GM23338 (cell line): ENCODE data around the gene SULT2B1. TPM values are rescaled to one million over a fixed set of nuclear protein-coding genes. Genes with fewer than 3 reads are reported as not detected.

Source experiments
- ATAC-seq: fragments of 200-7000 bp; cut with Tn5 transposase; 3 replicates; pipeline ENCODE4 v1.9.1; 2020
- DNase-seq: peaks from one replicate; pipeline ENCODE4 v3.0.0-alpha.2; 2015; ENCODE audit warnings: low spot score
- H2AFZ ChIP-seq: fragments of 200-600 bp; sonication (generic); 2 replicates; pipeline ENCODE4 v1.8.0; 2016; ENCODE audit warnings: antibody characterized with exemption, mild to moderate bottlenecking, moderate library complexity
- H3F3A ChIP-seq: fragments of 200-600 bp; sonication (generic); replicated peaks from 2 replicates; pipeline ENCODE4 v1.8.0; 2017; ENCODE audit warnings: antibody characterized with exemption, mixed run types, low read depth
- H3K27ac ChIP-seq: fragments of 200-600 bp; sonication (generic); 2 replicates; pipeline ENCODE4 v1.6.1; 2016; ENCODE audit warnings: low read depth
- H3K27me3 ChIP-seq: fragments of 200-600 bp; sonication (generic); 2 replicates; pipeline ENCODE4 v1.8.0; 2016; ENCODE audit warnings: mild to moderate bottlenecking, mixed run types, moderate library complexity; ENCODE audit not compliant: insufficient read depth
- H3K36me3 ChIP-seq: fragments of 200-600 bp; sonication (generic); 2 replicates; pipeline ENCODE4 v1.8.0; 2016; ENCODE audit warnings: mild to moderate bottlenecking; ENCODE audit not compliant: insufficient read depth
- H3K4me1 ChIP-seq: fragments of 200-600 bp; sonication (generic); 2 replicates; pipeline ENCODE4 v1.8.0; 2016; ENCODE audit warnings: mild to moderate bottlenecking, moderate library complexity; ENCODE audit not compliant: insufficient read depth
- H3K4me2 ChIP-seq: fragments of 200-600 bp; sonication (generic); 2 replicates; pipeline ENCODE4 v1.7.1; 2017; ENCODE audit warnings: mixed run types
- H3K4me3 ChIP-seq: fragments of 200-600 bp; sonication (generic); 2 replicates; pipeline ENCODE4 v1.6.1; 2016; ENCODE audit warnings: mixed run types
- H3K79me2 ChIP-seq: fragments of 200-600 bp; sonication (generic); replicated peaks from 2 replicates; pipeline ENCODE4 v1.8.0; 2017; ENCODE audit warnings: mild to moderate bottlenecking; ENCODE audit not compliant: insufficient read depth
- H3K9me2 ChIP-seq: fragments of 200-600 bp; sonication (generic); 2 replicates; pipeline ENCODE4 v1.8.0; 2017; ENCODE audit not compliant: insufficient read depth
- H4K20me1 ChIP-seq: fragments of 200-600 bp; sonication (generic); replicated peaks from 2 replicates; pipeline ENCODE4 v1.8.0; 2017; ENCODE audit warnings: mild to moderate bottlenecking; ENCODE audit not compliant: insufficient read depth
- H3K27ac Mint-ChIP-seq: 2 replicates; pipeline ENCODE4 v1.8.0; 2020; ENCODE audit warnings: inconsistent platforms, mild to moderate bottlenecking, moderate library complexity, mixed read lengths
- H3K27me3 Mint-ChIP-seq: 3 replicates; pipeline ENCODE4 v1.8.0; 2022; ENCODE audit warnings: low read depth, mild to moderate bottlenecking, moderate library complexity, mixed read lengths, inconsistent platforms; ENCODE audit not compliant: insufficient read depth, poor library complexity
- H3K36me3 Mint-ChIP-seq: 3 replicates; pipeline ENCODE4 v1.8.0; 2021; ENCODE audit warnings: low read depth, mild to moderate bottlenecking, inconsistent platforms, moderate library complexity, mixed read lengths
- H3K4me1 Mint-ChIP-seq: 3 replicates; pipeline ENCODE4 v1.8.0; 2020; ENCODE audit warnings: mild to moderate bottlenecking, inconsistent platforms, mixed read lengths
- H3K4me3 Mint-ChIP-seq: 3 replicates; pipeline ENCODE4 v1.8.0; 2021; ENCODE audit warnings: moderate library complexity, mild to moderate bottlenecking, inconsistent platforms, mixed read lengths
- H3K9me3 Mint-ChIP-seq: 3 replicates; pipeline ENCODE4 v1.8.0; 2020; ENCODE audit warnings: moderate library complexity, mild to moderate bottlenecking, inconsistent platforms, mixed read lengths
- CREB1 ChIP-seq: fragments of 250-450 bp; sonication (Bioruptor Pico); IDR thresholded peaks from 2 replicates; pipeline ENCODE4 v1.5.0; 2020; ENCODE audit warnings: low read depth, mild to moderate bottlenecking, moderate library complexity
- CTCF ChIP-seq, 2 experiments: fragments of 200-600 bp in 1 of 2; sonication (generic) in 1 of 2; conservative IDR thresholded peaks; 2 replicates each; pipeline versions ENCODE4 v1.5.1 to v1.6.1; 2016 to 2017; ENCODE audit warnings: antibody characterized with exemption in 2 of 2, low read depth in 2 of 2, mild to moderate bottlenecking in 2 of 2, moderate library complexity in 1 of 2
- ETS1 ChIP-seq: IDR thresholded peaks from 2 replicates; pipeline ENCODE4 v1.6.1; 2016; ENCODE audit warnings: antibody characterized with exemption
- EZH2 ChIP-seq: fragments of 200-600 bp; sonication (generic); IDR thresholded peaks from one replicate; pipeline ENCODE4 v1.8.0; 2017; ENCODE audit warnings: antibody characterized with exemption, mild to moderate bottlenecking, low read depth; ENCODE audit not compliant: unreplicated experiment
- EZH2phosphoT487 ChIP-seq: fragments of 200-600 bp; sonication (generic); IDR thresholded peaks from one replicate; pipeline ENCODE4 v1.8.1; 2018; ENCODE audit warnings: antibody characterized with exemption; ENCODE audit not compliant: unreplicated experiment
- JUNB ChIP-seq: IDR thresholded peaks from one replicate; pipeline ENCODE4 v1.6.1; 2016; ENCODE audit warnings: antibody characterized with exemption; ENCODE audit not compliant: unreplicated experiment
- NANOG ChIP-seq: IDR thresholded peaks from 2 replicates; pipeline ENCODE4 v1.6.1; 2016; ENCODE audit warnings: antibody characterized with exemption, borderline replicate concordance
- POLR2AphosphoS5 ChIP-seq: IDR thresholded peaks from 2 replicates; pipeline ENCODE4 v1.6.1; 2016; ENCODE audit warnings: antibody characterized with exemption, low read depth
- ZNF114 ChIP-seq: fragments of 250-450 bp; sonication (Bioruptor Pico); IDR thresholded peaks from 2 replicates; pipeline ENCODE4 v1.5.0; 2020; ENCODE audit warnings: mild to moderate bottlenecking, moderate library complexity
- ZNF331 ChIP-seq: fragments of 250-450 bp; sonication (Bioruptor Pico); IDR thresholded peaks from 2 replicates; pipeline ENCODE4 v1.5.0; 2020; ENCODE audit warnings: low read depth, mild to moderate bottlenecking, moderate library complexity
- polyA plus RNA-seq: library from polyadenylated mRNA; unstranded; fragments of >200 nt; fragmentation: Nextera tagmentation; extraction: Ambion mirVana; gene quantifications from 2 replicates; pipeline ENCODE4 v1.2.1, GENCODE V29; 2016
- total RNA-seq: library from RNA; depleted of rRNA; stranded (reverse); fragments of >200 nt; shearing (Covaris generic); gene quantifications from 2 replicates; pipeline ENCODE4 v1.2.3, GENCODE V29; 2014

SULT2B1 gene
- total and polyA plus RNA-seq, 2 experiments from 2014 or later, result 1.3 to 2.5 TPM

GRCh38 chr19:48539503-48540096 is 12.4 kb upstream of the SULT2B1 start:
- Histone ChIP-seq H3K36me3 (no peaks in the 10 kb centered on the region), H3K79me2 (no peaks in the 10 kb centered on the region), H3K4me2 (no peak overlapping the region), H2AFZ (no peak overlapping the region; the same call in 1 of the 2 replicates), H3F3A (no peaks in the 10 kb centered on the region), H3K9me2 (no peaks in the 10 kb centered on the region), H3K4me3 (no peak overlapping the region), H3K4me1 (peaks cover 6% of the 10 kb centered on the region; the same call in 1 of the 2 replicates), H3K27ac (no peak overlapping the region), H3K27me3 (no peaks in the 10 kb centered on the region), H4K20me1 (no peaks in the 10 kb centered on the region)
- Mint-ChIP-seq H3K27ac (no peak overlapping the region), H3K9me3 (no peaks in the 10 kb centered on the region), H3K4me1 (peaks cover 8% of the 10 kb centered on the region; the same call in 2 of the 3 replicates), H3K27me3 (peaks cover 10% of the 10 kb centered on the region), H3K4me3 (no peak overlapping the region), H3K36me3 (no peaks in the 10 kb centered on the region)
- ATAC-seq (no peak), DNase-seq (no peak)
- no peak for TF ChIP-seq ZNF114
- no peak for TF ChIP-seq POLR2AphosphoS5
- no peak for TF ChIP-seq JUNB
- no peak for TF ChIP-seq EZH2phosphoT487
- no peak for TF ChIP-seq CTCF (conservative IDR thresholded peaks at IDR 0.05; ENCODE audit: low read depth in 2 of 2)
- TF ChIP-seq ZNF331 (CRISPR knock-in tag), result no peak

- Histone ChIP-seq H3K36me3 (no peaks in the 10 kb centered on the region), H3K4me1 (peaks cover 7% of the 10 kb centered on the region; the same call in 1 of the 2 replicates), H3F3A (no peaks in the 10 kb centered on the region), H3K27ac (no peak overlapping the region), H2AFZ (peak overlapping the region; percentile 56; the same call in 1 of the 2 replicates), H3K4me2 (no peak overlapping the region), H3K27me3 (no peaks in the 10 kb centered on the region), H3K4me3 (no peak overlapping the region), H3K9me2 (no peaks in the 10 kb centered on the region), H3K79me2 (no peaks in the 10 kb centered on the region), H4K20me1 (no peaks in the 10 kb centered on the region)
- Mint-ChIP-seq H3K36me3 (no peaks in the 10 kb centered on the region), H3K4me1 (peaks cover 8% of the 10 kb centered on the region; the same call in 2 of the 3 replicates), H3K9me3 (no peaks in the 10 kb centered on the region), H3K4me3 (no peak overlapping the region), H3K27me3 (peaks cover 10% of the 10 kb centered on the region), H3K27ac (no peak overlapping the region)
- DNase-seq, result no peak
- TF ChIP-seq EZH2 (no peak), EZH2phosphoT487 (no peak), ZNF114 (no peak), JUNB (no peak), POLR2AphosphoS5 (no peak), CREB1 (CRISPR knock-in tag) (no peak)
- no peak for ATAC-seq
These were observed 11.9 kb upstream of the SULT2B1 start for GRCh38 chr19:48540110-48540509.

GRCh38 chr19:48541813-48542212 is 10.2 kb upstream of the SULT2B1 start:
- no peak overlapping the region for H3K4me2 ChIP-seq
- no peaks in the 10 kb centered on the region for H3K27me3 ChIP-seq
- H3K36me3 ChIP-seq, result no peaks in the 10 kb centered on the region
- H3K4me1 ChIP-seq, result peaks cover 13% of the 10 kb centered on the region; the same call in 1 of the 2 replicates
- no peaks in the 10 kb centered on the region for H4K20me1 ChIP-seq
- H3K36me3 Mint-ChIP-seq, result no peaks in the 10 kb centered on the region
- H3K27ac Mint-ChIP-seq, result no peak overlapping the region
- H3K27ac ChIP-seq, result no peak overlapping the region
- H3K4me3 Mint-ChIP-seq, result no peak overlapping the region
- H3K9me3 Mint-ChIP-seq, result no peaks in the 10 kb centered on the region
- no peak for ATAC-seq
- no peak for DNase-seq
- H3K4me1 Mint-ChIP-seq, result peaks cover 8% of the 10 kb centered on the region; the same call in 2 of the 3 replicates
- H2AFZ ChIP-seq, result no peak overlapping the region
- H3K9me2 ChIP-seq, result no peaks in the 10 kb centered on the region
- no peak overlapping the region for H3K4me3 ChIP-seq
- H3F3A ChIP-seq, result no peaks in the 10 kb centered on the region
- no peaks in the 10 kb centered on the region for H3K79me2 ChIP-seq
- H3K27me3 Mint-ChIP-seq, result peaks cover 11% of the 10 kb centered on the region
- TF ChIP-seq ZNF114 (no peak), ZNF331 (CRISPR knock-in tag) (no peak), CTCF (conservative IDR thresholded peaks at IDR 0.05; ENCODE audit: low read depth in 2 of 2) (no peak), NANOG (no peak), POLR2AphosphoS5 (no peak), JUNB (no peak), ETS1 (no peak)
